NCI-H526 (cell line): ENCODE measurements around the gene RNF19B.

ENCODE experiments used
- DNase-seq, 2 experiments: peaks; one replicate each; lab custom pipeline; 2025; lab: John Stamatoyannopoulos, UW

RNF19B gene

DNA sequence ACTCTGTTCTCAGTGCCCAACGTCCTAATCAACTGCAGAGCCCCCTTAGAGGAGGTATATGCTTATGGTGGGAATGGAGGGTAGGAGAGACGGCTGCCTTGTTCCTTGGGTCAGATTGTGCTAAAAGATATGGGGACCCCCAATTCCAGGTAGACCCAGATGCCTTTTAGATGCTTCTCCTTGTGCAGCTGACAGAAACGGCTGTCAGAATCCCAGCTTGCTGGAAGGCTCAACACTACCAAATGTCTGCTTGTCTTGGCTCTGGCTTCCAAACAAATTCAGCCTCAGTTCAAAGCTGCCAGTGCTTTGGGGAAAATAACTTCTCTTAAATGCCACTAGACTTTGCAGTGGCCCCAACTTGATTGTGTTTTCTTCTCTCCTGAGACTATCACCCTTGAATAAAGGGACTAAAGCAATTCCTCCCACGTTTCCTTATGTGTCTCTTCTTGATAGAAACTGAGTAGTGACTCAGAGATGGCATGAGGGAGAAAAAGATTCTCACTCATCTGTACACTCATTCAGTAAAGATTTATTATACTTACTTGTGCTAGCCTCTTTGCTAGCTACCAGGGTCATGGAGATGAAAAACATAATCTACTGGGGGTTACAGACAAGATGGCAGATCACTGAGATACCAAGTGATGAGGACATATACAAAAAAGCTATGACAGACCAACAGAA lies 3.4 kb upstream of the RNF19B start:
- DNase-seq = no peak

DNA sequence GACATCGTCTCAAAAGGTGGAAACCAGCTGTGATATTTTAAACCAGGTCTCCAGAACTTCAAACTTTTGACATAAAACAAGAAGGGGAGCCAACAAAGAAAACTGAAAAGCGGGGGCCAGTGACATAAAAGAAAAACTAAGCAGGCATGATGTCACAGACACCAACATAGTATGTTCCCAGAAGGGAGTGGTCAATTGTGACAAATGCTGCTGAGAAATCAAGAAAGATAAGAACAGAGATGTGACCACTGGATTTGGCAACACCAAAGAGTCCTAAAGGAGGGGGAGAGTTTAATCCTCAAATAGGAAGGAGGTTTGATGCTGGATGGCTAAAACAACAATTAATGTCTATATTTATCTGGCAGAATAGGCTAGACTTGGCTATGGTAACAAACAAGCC lies 2.3 kb upstream of the RNF19B start:
- DNase-seq = no peak

DNA sequence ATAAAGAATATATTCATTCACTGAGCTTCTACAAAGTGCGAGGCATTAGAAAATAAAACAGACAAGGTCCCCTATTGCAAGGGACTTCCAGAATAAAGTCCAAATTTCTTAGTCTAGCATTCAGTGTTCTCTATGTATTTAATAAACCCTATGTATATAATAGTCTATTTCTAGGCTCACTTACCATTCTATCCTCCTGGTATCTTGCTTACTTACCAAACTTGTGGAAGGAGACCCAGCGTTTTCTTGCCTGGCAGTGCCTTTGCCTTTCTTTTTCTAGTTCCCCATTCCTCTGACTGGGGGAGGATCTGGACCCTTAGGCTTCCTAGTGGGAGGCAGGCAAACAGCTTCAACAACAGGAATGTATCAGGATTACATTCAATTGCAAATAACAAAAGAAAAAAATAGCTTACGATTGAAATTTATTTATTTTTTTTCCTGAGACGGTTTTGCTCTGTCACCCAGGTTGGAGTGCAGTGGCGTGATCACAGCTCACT lies 690 bp upstream of the RNF19B start:
- DNase-seq = no peak

DNA sequence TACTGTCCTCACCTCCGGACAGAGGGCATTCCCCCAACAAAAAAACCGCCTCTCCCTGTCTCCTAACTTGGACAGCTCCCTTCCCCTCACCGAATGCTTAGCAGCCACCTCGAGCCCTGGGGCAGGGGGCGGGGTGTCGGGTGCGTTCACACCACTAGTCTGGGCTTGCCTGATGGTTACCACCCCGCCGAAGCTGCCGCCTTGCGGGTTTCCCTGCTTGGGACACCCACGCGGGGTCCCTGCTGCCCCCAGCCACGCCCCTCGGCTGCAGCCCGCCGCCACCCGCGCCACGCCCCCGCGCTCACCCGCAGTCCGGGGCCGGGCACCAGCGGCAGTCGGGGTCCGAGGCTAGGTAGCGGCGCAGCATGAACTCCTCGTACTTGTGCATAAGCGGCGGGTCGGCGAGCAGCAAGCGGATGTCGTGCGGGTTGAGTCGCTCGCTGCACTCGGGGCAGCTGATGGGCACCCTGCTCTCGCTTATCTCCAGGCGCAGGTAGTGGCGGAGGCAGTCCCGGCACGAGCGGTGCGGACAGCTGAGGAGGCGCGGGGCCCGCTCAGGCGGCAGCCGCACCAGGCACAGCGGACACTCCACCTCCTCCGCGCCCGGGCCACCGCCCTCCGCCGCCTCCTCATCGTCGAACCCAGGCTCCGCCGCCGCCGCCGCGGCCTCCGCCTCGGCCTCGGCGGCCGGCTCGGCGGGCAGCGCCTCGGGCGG lies 706 bp downstream of the RNF19B start:
- DNase-seq = peak; percentile 53 to 86

DNA sequence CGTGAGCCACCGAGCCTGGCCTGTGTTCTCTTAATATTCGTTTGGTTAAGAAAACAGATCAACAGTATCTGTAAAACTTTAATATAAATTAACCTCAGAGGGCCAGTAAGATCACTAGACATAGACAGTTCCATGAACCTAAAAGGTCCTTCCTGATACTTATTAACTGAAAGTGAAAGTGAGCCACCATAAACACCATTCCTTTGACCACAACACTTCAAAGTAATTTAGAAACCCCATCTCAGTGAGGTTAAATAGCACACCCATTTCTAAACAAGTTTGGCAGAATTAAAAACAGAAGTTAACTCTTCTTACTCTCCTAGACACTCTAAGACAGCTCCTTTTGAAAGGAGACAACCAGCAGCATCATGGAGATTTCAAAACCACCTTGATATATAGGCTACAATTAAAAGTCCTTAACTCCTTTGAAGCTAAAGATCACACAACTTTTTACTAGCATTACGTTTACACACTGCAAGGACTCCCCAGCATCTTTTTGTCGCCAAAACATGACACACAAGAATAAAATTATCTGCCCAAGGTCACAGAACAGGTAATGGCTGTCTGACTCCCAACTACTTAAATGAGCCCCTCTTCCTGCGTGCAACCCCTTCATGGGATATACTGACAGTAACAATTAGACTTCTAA lies 2.2 kb downstream of the RNF19B start:
- DNase-seq = no peak

DNA sequence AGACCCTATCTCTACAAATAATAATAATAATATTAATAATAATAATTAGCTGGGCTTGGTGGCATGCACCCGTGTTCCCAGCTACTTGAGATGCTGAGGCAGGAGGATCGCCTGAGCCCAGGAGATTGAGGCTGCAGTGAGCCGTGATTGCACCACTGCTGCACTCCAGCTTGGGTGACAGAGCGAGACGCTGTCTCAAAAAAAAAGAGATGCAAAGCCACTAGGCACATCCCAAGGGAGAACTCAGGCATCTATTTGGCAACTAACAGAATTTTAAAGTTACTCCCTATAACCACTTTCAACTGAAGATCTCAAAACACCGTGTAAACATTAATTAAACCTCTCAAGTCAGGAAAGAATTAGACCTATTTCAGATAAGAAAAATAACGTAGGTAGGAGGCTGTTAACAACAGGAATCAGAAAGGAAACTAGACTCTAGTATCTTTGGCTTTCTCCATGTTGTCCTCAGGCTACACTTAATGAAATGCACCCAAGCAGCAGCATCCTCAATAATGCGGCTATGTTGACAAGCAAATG lies 3.7 kb downstream of the RNF19B start:
- DNase-seq = peak in 1 of 2 experiments; percentile 29

DNA sequence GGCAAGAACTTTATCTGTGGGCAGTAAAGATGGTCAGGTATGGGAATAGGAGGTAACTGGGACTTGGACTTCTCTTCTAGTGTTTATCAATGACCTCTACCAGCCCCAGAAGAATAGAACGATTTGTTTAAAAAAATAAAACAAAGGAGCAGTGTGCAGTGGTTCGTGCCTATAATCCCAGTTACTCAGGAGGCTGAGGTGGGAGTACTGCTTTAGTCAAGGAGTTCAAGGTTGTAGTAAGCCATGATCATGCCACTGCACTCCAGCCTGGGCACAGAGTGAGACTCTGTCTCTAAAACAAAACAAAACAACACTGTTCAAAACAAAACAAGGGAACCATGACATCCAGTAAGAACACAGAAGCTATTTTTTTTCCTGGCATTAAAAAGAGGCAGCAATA lies 4.3 kb downstream of the RNF19B start:
- DNase-seq = no peak

DNA sequence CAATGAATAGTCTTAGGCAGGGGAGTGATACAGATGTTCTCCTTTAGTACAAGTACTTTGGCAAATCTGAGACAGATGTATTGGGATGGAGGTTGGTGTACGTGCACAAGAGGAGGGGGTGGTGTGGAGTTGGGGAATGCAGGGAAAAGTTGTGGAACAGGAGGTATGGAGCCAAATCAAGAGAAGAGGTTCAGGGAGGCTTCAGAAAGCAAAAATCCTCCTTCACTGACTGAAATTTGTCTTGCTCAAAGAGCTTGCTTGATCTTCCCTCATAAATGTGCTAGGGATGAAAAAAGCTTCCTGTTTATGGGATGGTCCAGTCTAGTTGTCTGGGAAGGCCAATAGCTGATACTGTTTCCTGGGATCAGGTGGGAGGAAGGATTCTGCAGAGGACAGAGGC lies 5.8 kb downstream of the RNF19B start:
- no peak for DNase-seq

DNA sequence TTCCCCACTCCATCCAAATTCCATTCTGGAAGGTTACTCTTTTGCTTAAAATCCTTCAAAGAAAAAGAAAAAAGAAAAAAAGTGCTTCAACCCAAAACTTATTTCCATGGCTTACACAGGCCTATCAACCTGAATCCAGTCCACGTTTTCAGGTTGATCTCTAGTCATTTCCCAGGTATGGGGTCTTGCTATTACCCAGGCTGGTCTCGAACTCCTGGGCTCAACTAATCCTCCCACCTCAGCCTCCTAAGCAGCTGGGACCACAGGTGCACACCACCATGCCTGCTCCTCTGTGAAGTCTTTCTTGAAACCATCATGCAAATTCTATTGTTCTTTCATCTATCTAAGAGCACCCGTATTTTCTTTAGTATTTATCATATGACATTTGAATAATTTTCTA lies 7.6 kb downstream of the RNF19B start:
- no peak for DNase-seq

DNA sequence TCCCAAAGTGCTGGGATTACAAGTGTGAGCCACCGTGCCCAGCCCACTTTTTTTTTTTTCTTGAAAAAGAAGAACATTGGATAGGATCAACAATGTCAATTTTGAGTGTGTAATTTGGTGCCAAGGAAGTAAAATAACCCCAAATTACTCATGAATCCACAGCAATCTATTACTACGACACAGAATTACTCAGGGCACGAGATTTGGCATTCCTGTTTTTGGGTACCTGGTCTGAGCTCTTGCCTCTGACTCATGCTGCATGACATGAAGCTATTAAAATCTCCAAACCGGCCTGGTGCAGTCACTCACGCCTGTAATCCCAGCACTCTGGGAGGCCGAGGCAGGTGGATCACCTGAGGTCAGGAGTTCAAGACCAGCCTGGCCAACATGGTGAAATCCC lies 10.4 kb downstream of the RNF19B start:
- no peak for DNase-seq

DNA sequence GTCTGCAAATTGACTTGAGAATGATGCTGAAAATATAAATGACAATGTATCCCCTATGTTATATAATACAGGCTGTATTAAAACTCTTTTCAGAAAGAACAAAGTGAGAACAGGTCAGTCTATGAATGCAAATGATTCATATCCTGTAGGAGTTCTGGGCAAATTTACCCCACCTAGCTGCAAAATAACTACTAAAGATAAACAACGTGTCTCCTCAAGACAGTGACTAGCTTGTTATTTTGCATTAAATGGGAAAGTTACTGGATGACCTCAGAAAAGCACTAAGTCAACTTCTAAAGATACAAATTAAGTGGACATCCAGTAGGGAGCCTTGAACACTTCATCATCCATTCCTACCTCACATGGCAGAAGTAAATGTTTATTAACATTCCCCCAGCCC lies 11.1 kb downstream of the RNF19B start:
- DNase-seq = no peak

DNA sequence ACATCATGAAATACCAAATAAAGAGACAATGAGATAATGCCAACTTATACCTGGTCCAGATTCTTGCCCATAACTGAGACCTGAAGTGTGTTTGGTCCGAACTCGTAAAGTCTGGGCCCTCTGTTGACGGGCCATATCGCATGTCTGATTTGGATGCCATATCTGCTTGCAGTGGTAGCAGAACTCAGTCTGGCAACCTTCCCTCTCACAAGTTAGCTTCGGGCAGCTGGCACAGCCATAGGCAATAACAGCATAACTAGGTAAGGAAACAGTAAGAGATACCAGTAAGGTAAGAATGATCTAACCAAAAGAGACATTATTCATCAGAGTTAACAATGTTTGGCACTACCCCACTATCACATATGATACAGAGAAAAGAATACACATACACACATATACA lies 15.1 kb downstream of the RNF19B start:
- no peak for DNase-seq

DNA sequence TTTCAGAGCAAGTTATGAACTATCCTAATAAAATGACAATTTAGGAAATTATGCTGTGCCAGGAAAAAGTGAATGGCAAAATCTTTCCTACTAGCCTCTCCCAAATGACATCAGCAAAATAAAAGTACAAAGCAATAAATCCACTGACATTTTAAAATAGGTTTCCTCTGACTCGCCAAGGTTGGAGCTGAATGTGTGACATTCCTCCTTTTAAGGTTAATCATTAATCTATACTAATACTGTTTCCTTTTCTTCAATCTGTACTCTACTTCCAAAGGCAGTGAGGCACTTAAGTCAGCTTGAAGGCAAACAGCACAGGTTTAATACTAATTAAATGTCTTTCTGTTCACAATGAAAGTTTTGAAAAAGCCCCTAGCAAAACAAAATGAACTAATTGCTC lies 15.7 kb downstream of the RNF19B start:
- DNase-seq = no peak

DNA sequence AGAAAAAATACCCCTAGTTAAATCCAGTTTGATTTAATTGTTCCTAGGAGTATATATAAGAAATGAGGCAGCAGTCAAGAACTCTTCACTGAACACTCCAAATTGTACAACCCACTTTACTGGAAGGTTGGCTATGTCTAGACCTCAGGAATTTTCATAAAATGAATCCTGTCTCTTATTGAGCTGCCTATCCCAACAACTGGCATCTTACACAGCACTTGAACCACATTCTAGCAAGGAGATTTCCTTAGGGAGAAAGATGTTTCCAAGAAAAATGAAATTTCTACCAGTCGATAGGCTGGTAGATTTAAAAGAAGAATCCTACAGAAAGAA lies 16.3 kb downstream of the RNF19B start:
- DNase-seq = no peak

DNA sequence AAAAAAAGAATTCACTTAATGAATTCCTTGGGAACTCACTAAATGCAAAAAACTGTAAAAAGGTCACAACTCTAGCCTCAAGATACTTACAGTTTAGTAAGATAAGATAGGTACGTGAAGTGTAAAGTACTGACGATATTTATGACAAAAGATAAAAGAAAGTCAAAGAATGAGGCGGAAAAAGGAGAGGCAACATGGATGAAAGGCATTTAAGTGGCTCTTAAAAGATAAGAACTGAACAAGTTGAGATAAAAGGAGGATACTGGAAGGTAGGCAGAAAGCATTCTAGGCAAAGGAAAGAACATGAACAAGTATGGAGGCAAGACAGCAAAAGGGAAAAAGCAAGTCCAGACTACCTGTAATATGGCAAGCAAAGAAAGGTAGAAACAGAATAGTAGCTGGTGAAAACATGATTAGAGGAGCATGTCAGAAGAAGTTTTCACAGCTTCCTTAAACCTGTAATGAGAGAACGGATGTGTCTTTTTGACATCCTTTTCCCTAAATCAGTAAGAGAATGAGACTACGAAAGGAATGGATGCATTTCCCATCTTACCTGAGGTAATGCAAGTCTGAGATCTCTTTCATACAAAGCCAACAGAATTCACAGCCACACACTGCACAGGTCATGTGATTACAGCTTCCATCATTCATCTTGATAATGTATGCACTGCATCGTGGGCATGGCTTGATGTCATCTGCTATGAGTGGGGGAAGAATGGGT lies 16.8 kb downstream of the RNF19B start:
- no peak for DNase-seq

DNA sequence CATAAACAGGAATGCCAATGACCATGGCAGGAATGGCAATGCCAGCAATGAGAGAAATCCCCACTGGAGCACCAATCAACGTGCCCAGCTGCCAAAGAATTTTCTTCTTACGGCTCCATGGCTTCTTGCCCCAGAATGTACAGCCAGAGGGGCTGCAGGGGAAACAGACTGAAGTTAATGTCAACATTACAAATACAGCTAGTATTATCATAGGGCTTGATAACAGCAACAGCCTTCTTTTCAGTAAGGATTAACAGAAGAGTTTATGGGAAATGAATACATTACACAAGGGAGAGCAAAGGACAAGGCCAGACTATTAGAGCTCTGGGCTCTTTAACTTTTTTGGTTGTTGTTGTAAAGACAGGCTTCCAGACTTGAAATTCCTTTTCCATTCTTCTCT lies 18.2 kb downstream of the RNF19B start:
- no peak for DNase-seq

DNA sequence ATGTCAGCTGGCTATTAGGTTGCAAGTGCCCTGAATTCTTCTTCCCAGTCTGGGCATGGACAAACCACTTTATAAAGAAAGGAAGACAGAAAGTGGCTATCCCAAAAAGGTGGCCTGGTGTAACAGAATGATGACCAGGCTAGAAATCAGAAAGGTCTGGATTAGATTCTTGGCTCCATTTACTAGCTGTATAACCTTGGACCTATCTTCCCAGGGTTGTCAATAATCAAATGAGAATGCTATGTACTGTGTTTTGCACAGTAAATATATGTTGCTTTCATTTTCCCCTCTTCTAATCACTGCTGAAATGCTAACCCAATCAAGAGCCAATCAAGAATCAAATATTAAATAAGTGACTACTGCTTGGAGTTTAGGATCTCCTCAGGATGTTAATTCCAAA lies 20.4 kb downstream of the RNF19B start:
- DNase-seq = no peak

DNA sequence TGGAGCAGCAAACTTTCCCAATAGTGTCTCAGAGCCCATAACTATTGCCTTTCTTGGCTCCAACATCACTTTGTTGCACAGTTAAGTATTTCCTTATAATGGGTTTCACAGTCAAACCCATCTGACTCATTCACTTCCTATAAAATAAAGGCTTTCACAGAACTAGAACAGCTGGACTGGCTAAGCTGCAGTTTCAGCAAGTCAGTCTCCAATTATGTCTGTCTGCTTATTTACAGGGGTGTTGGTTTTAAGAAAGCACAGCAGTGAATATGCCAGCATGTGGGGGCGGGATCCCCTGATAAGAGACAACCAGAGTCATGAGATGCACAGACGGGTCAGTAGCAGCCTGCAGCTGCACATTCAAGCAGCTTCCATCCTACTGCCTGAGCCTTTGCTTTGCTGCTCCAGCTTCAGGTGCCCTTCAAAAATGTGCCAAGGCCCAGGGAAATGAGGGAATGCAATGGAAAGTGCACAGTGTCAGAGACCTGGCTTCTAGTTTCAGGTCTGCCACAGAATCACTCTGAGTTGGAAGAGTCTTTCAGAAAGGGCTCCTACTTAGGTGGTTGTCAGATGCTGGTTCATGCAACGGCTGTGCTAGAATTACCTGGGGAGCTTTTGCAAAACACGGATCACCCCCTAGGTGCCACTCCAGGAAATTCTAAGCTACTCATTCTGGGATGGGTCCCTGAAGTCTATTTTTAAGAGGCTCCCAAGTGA lies 24.8 kb downstream of the RNF19B start:
- no peak for DNase-seq

DNA sequence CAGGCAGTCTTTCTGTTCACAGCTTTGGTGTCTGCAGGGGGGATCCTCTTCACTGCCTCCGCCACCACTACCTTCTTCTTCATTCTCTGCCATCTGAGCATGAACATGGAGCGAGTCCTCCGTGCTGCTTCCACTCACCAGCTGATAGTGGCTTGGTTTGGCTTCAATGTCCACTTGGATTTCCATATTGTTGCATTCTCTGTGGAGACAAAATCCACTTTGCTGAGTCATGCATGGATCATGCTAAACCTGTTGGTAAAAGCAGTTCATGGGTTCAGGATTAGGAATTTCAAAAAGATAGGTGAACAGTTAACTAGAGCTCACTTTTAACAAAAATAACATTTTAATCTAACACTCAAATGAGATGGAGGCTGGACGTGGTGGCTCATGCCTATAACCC lies 27.5 kb downstream of the RNF19B start:
- DNase-seq = no peak

DNA sequence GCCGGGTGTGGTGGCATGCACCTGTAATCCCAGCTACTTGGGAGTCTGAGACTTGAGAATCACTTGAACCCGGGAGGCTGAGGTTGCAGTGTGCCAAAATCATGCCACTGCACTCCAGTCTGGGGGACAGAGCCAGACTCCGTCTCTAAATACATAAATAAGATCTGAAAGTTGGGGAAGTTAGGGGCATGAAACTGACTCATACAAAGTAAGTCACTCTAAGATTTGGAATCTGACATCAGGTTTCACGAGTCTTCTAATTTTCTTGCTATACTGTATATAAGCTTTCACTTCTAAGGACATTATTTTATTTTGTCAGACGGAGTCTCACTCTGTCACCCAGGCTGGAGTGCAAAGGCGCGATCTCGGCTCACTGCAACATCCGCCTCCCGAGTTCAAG lies 30.1 kb downstream of the RNF19B start:
- DNase-seq = no peak

DNA sequence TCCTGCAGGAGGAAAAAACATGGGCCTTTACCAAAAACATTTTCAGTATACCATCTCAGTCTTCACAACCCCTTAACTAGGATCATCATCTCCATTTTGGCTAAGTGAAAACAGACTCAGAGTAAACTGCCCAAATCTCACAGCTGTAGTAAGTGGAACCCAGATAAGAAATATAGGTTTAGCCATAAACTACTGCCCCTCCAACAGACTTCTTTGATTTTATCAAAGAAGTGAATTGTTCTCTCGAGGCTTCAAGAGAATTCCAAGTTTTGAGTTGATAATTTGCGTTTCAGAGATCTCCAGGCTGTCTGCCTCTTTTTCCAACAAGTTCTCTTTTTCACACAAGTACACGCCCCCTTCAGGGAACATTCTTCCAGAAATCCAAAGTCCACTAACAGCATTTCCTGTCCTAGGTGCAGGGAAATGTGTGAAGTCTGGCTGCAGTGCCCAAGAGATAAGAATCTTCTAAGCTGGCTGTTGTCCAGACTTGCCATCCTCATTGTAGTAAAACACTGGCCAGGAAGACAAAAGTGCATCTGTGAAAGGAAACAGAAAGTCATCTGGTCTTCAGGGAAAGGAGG lies 30.8 kb downstream of the RNF19B start:
- DNase-seq = peak; percentile 81 to 91
